Lower leg skin (tissue), 3 donors: ENCODE data around the gene RBM22.

Source experiments
- POLR2A ChIP-seq, 2 donors: fragments of 450-650 bp; IDR thresholded peaks; one replicate each; pipeline ENCODE4 v1.6.1; 2016 to 2017; ENCODE audit warnings: antibody characterized with exemption in 2 of 2, mild to moderate bottlenecking in 1 of 2, moderate library complexity in 1 of 2
- TF ChIP-seq, protein P1 (sequence below), 3 donors: fragments of 450-650 bp; IDR thresholded peaks; one replicate each; pipeline ENCODE4 v1.5.1; 2016; ENCODE audit warnings: antibody characterized with exemption in 3 of 3, mild to moderate bottlenecking in 3 of 3, moderate library complexity in 2 of 3

DNA sequence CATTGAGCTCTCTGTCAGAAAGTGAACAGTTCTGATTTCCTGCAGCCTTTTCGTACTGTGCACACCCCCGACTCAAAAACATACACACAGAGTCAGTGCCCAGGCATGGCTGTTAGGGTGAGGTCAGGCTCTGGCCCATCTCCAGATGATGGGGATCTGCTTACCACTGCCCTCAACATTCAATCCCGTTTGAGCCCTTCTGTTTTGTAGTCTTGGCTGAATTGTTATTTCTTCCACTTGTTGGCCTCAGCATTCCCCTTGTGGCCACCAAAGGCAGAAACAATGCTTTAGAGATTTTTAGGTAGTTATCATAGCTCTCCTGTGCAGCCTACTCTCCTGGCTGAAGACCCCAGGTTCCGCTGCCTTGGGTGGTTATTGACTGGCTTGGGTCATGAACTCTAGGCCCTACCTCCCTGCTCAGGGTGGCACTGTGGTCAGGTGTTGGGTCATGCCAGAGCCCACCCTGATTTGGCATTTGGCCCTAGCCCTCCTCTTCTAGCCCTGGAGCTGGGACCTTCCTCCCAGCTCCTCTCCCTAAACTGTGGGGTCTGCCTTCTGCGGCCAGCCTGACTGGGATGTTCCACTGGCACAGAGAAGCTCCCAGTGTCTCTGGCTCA lies 47.6 kb downstream of the RBM22 start:
- TF ChIP-seq, protein P1, sequence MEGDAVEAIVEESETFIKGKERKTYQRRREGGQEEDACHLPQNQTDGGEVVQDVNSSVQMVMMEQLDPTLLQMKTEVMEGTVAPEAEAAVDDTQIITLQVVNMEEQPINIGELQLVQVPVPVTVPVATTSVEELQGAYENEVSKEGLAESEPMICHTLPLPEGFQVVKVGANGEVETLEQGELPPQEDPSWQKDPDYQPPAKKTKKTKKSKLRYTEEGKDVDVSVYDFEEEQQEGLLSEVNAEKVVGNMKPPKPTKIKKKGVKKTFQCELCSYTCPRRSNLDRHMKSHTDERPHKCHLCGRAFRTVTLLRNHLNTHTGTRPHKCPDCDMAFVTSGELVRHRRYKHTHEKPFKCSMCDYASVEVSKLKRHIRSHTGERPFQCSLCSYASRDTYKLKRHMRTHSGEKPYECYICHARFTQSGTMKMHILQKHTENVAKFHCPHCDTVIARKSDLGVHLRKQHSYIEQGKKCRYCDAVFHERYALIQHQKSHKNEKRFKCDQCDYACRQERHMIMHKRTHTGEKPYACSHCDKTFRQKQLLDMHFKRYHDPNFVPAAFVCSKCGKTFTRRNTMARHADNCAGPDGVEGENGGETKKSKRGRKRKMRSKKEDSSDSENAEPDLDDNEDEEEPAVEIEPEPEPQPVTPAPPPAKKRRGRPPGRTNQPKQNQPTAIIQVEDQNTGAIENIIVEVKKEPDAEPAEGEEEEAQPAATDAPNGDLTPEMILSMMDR (IDR thresholded peaks at IDR 0.05) = no peak
- no peak for TF ChIP-seq POLR2A (IDR thresholded peaks at IDR 0.05)
